Iris pigment epithelial cell (primary cell): ENCODE data around the gene CHKB.
A peak's percentile ranks its signal among the peaks of the same experiment; 100 is the strongest.
"Not testable (repeated sequence)": the region's sequence is repeated elsewhere in the genome, so short reads cannot be mapped to it uniquely, and the experiment has no call there.

ENCODE experiments used
- DNase-seq: peaks from one replicate; pipeline ENCODE4 v3.0.0-alpha.2; 2011; ENCODE audit warnings: low read depth

Gene CHKB, protein sequence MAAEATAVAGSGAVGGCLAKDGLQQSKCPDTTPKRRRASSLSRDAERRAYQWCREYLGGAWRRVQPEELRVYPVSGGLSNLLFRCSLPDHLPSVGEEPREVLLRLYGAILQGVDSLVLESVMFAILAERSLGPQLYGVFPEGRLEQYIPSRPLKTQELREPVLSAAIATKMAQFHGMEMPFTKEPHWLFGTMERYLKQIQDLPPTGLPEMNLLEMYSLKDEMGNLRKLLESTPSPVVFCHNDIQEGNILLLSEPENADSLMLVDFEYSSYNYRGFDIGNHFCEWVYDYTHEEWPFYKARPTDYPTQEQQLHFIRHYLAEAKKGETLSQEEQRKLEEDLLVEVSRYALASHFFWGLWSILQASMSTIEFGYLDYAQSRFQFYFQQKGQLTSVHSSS

DNA sequence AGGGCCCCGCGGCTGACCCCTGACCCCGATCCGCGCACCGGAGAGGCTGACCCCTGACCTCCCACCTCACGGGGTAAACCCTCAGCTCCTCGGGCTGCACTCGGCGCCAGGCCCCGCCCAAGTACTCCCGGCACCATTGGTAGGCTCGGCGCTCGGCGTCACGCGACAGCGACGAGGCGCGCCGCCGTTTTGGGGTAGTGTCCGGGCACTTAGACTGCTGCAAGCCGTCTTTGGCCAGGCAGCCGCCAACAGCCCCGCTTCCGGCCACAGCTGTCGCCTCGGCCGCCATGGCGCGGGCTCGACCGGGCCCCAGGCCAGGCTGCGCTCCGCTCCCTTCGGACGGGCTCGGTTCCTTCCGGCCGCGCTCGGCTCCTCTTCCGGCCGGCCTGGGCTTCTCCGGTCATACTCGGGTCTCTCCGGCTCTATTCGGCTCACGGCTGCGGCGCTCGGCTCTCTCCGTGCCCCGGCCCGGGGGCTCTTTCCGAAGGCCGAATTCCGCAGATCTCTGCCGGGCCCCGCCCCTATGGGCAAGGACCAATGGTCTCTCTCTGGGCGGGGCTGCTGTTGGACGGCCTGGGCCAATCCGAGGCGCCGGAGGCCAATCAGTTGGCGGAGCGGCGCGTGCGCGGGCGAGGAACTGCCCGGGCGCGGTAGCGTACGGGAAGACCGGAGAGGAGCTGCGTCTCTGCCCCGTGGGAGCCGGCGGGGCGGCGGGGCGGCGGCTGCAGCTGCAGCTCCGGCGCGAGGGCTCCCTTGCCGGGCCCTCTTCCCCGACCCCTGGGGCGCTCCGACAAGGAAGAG, at the start of gene CHKB:
Gene CHKB, minus strand, starts transcription at position 357 of the 801 bp plus-strand sequence. Its CDS starts 68 bp downstream, at position 289.
- peak; percentile 98 for DNase-seq

DNA sequence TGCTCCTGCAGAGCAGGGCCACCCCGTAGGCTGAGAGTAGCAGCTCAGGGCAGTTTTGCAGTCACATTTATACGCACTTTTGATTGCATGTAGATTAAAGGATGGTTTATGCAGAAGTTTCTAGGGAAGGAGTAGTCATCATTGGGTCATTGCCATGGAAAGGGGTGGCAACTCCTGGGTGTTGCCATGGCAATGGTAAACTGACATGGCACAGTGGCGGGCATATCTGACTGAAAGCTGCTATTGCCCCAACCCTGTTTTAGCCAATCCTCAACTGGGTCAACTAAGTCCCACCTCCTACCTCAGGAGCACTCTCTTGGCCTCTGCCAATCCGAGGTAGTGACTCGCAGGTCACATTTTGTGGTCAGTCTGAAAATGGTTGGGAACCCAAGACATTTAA, 47.7 kb upstream of the CHKB start:
- no peak for DNase-seq

DNA sequence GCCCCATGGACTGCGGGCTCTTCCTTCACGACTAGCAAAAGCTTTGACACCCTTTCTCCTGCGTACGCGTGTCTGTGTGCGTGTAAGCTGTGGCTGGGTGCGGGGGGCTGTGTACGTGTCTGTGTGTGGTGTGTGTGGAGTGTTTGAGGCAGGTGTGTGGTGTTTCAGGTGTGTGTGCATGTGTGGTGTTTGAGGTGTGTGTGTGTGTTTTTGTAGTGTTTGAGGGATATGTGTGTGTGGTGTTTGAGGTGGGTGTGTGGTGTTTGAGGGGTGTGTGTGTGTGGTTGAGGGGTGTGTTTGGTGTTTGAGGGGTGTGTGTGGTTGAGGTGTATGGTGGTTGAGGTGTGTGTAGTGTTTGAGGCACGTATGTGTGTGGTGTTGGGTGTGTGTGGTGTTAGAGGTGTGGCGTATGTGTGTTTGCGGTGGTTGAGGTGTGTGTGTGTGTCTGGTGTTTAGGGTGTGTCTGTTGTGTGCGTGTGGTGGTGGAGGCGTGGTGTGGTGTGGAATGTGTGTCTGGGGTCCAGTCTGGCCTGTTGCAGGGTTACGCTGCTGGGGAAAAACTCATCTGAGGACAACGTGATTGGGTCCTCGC, 46.0 kb upstream of the CHKB start:
- DNase-seq, result no peak

DNA sequence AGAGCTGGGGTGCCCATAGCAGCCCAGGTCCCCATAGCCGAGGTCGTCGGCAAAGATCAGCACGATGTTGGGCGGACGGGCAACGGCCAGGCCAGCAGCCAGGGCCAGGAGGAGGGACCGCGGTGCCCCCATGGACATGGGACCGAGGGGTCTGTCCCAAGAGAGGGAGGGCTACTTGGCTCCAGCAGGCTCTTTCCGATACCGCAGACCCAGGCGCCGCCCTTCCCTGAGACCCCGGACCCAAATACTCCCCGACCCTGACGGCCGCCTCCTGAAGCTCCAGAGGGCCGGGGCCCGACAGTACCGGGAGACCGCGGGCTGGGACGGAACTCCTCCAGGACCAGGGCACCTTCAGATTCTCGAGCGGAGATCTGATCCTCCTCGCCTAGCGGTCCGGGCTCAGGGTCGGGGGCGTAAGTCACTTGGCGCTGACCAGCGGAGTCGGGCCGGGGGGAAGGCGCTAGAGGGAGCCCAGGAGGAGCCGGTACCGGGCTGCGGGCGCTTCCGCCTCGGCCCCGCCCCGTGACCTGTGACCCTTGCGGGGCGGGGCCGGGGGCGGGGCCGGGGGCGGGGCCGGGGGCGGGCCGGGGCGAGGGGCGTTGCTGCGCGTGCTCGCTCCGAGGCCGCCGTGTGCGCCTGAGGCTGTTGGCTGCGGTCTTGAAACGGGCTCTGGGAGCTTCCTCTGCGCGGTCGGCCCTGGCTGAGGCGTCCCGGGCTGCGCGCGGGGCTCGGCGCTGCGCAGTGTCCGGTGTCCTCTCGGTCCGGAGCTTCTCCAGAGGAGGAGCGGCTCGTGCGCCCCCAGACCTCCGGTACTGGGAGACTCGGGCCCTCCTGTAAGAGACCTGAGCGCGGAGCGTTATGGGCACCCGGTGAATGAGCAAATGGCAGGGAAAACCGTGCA, 45.2 kb upstream of the CHKB start, which contains the start of gene ARSA:
Gene ARSA, minus strand, starts transcription at position 511 of the 901 bp plus-strand sequence. Its CDS starts 373 bp downstream, at position 138.
- peak; percentile 81 for DNase-seq

DNA sequence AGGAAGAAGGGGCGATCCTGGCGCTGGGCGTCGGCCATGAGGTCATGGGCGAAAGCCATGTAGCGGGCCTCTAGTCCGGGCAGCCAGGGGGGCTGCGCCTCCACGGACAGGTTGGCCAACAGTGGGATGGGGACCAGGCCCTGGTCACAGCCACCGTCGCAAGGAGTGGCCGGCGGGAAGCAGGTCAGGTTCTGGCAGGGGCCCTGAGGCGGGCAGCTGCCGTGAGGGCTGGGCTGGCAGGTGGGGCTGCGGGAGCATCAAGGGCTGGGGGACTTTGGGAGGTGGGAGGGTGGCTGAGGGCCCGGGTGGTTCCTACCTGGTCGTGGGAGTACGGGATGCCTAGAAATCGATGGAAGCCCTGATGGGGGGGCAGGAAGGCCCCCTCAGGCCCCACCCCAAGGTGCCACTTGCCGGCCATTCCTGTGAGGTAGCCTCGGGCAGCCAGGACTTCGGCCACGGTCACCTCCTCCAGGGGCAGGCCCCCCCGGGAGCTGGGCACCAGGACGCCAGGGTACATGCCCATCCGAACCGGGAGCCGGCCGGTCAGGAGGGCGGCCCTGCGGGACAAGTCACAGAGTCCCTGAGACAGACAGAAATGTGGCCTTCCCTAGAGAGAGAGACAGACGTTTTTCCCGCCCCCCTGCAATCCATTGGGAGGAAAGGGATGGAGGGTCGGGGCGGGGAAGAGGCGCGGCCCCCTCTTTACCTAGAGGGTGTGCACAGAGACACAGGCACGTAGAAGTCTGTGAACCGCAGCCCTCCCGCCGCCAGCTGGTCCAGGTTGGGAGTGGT, 44.4 kb upstream of the CHKB start:
- no peak for DNase-seq

DNA sequence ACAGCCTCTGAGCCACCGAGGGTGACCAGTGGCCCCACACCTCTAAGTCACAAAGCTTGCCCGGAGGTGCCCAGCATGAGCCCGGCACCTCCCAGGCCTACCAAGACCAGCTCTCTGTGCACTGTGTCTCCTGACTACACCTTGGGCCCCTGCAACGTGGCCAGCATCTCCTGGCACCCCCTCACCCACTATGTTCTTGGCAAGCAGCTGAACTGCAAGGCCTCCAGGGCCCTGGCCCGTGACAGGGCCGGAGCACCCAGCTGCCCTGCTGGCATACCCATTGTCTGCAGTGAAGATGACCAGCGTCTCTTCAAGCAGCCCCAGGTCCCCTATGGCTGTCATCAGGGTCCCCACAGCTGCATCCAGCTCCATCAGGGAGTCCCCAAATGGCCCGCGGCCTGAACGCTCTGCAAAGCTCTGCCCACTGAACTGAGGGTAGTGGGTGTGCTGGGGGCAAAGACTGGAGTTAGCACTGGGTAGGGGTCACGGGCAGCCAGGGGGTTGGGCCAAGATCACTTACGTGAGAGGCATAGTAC, 43.7 kb upstream of the CHKB start:
- DNase-seq, result no peak

DNA sequence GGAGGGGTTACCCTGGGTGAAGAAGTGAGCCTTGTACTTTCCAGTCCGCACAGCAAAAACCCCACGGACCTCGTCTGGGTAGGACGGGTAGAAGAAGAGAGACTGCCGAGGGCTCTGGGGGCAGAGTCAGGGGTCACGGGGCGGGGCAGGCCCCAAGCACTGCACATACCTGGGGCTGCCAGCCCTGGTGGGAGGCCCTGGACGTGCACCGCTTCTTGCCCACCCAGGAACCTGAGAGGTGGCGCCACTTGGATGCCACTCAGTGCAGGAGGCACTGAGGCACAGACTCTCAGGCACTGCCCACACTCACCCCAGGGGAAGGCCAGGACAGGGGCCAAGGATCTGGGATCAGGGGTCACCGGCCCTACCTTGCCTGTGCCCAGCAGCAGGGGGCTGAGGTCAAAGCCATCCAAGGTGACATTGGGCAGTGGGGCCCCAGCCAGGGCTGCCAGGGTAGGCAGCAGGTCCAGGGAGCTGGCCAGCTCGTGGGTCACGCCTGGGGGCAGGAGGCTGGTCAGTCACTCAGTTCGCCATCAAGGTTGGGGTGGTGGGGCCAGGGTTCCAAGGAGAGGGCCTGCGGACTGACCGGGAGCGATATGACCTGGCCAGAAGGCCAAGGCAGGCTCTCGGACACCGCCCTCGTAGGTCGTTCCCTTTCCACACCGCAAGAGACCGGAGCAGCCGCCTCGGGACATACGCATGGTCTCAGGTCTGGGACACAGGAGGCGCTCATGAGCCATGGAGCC, 43.1 kb upstream of the CHKB start:
- DNase-seq, result no peak

DNA sequence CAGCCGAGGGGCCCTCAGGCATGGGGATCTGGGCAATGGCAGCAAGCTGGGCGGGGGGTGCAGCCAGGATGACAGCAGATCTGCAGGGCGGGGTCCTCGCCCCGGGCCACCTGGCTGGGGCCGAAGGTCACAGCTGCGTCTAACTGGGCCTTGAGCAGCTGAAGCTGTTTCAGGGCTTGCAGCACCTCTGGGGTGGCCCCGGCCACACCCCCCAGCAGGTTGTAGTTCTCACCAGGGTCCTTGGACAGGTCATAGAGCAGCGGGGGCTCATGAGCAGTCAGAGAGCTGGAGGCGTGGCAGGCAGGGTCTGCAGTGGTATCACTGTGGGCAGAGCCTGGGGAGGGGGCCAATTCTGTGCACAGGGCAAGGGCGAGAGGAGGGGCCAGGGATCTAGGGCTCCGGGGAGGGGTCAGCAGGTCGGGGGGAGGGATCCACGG, 42.5 kb upstream of the CHKB start:
- DNase-seq, result no peak

DNA sequence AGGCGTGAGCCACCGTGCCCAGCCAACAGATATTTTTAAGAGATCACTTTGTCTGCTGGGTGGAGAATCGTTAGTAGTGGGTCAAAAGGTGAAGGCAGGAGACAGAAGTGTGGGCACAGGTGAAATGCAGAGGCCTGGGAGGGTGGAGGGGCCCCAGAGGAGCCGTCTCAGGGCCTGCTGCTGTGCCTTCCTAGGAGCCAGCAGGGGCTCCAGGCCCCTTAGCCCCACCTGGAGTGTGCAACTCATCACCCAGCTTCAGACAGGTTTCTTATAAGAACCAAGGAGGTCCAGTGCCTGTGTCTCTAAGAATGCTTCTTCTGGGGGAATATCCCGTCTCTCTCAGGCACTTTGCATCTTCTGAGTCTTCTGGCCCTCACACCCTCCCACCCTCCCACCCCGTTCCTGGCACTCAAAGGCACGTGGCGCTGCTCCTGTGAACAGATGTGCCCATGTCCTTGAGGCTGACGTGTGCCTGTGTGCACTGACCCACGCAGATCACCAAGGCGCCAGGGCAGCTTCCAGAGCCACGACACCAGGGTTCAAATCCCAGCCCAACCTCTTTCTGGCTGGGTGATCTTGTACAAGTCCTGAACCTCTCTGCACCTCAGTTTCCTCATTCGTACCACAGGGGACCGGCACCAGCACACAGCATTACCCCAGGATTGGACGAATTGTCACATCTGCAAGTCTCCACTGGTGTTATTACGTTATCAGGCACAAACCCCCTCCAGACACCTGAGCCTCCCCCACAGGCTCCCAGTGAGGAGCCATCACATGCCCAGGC, 41.9 kb upstream of the CHKB start:
- no peak for DNase-seq

DNA sequence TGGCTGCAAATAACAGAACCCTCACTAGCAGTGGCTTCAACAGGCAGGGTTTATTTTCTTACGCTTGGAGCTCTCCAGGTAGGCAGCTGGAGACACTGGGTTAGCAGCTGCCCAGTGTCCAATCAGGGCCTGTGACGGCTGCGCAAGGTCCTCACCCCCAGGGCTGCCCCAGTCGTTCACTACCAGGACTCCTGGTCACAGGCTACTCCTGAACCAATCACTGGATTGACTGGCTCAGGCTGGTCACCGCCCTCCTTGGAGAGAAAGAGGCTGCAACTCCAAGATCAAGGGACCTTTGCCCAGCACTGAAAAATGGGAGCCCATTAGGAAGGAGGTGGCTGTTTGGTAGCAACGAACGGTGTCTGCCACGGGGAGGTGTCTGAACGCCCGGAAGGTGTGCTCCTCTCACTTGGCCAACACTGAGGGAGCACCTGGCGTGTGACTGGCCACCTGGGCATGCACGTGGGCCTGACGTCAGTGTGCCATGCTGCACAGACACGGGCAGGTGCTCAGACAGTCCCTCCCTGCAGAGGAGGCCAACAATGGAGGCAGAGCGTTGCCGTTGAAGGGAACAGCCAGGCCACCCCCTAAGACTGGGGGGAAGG, 40.2 kb upstream of the CHKB start:
- no peak for DNase-seq

DNA sequence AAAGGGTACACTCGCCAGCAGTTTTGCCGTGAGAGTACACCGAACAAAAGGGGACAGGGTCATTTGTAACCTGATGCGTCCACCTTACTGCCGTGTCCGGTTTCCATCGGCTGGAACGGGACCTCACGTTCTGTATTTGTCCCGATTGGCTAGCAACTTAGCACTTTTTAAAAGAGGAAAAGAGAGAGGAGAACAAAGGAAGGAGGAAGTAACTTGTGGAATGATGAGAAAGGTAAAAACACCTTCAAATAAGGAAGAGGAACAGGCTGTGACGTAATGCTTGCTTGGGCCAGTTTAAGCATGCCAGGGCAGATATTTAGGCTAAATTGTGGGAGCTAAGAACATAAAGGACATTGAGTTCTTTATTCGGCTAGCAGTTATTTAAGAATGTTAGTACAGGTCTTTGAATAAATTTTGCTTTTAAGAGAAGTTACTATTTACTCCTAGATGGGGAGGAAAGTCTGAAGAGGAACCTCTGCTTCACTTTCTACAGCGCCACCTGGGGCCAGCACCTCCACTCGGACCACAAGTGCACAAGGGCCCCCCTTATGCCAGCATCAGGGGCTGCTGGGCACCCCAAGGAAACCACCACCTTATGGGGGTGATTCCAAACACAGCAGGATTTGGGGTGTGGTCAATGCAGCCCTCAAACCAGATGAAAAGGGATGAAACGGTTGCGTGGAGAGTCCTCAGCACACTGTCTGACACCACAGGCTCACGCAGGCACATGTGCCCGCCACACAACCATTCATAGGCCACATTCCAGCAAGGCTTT, 39.5 kb upstream of the CHKB start:
- DNase-seq, result no peak

DNA sequence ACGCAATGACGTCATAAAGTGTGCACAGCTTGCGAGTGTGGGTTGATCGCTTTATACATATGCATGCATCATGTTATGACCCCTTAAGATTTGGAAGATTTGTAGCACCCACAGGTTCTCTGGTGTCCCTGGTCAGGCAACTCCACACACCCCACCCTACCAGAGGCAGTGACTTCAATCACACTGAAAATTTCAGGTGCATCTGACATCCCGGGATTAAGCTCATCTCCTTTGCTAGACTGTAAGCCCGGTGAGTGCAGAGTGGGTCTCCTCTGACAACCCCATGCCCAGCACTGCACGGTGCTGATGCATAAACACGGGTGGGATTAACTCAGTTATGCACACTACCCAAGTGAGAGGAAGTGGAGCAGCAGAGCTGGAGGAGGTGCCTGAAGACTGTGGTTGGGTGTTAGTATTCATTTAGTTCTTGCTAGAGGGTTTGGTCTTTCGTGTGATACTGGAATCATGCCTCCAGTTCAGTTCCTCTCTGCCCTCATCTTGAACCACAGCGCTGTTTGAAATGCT, 38.8 kb upstream of the CHKB start:
- DNase-seq, result no peak

DNA sequence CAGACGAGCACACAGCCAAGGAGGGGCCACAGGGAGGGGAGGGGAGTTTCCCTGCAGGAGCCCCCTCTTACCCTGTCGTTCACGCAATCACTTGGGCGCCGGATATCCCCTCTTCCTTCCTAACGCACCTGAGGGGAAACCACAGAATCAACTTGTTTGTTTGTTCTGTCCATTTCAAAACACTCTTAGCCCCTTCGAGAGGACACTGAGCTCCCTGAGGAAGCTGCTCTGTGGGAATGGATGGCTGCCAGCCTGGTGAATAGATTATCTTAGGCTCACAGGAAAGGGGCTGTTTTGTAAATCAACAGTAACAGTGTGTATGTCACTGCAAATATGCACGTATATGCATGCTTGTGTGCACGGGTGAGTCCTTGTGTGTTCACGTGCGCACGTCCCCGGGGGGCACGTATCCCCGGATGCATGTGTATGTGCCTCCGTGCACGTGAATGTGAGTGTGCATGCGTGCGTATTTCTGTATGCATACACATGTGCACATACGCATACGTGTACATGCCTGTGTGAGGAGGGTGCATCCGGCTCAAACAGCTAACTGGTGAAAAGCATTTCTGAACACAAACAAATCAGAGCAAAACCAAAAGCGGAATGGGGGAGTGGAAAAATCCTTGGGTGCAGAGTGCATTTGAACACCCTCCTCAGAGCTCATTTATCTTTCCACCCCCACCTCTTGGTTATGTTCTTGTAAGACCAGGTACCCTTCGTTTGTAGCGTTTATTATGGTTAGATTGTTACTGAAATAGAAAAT, 38.1 kb upstream of the CHKB start:
- peak; percentile 18 for DNase-seq

DNA sequence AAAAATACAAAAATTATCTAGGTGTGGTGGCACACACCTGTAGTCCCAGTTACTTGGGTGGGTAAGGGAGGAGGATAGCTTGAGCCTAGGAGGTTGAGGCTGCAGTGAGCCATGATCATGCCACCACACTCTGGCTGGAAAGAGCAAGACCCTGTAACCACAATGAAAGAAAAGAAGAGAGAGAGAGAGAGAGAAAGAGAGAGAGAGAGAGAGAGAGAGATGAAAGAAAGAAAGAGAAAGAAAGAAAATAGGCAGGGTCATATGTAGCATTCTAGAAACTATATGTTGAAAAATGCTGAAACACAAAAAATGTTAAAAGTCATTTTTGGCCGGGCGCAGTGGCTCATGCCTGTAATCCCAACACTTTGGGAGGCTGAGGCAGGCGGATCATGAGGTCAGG, 31.6 kb upstream of the CHKB start:
- DNase-seq, result not testable (repeated sequence)

DNA sequence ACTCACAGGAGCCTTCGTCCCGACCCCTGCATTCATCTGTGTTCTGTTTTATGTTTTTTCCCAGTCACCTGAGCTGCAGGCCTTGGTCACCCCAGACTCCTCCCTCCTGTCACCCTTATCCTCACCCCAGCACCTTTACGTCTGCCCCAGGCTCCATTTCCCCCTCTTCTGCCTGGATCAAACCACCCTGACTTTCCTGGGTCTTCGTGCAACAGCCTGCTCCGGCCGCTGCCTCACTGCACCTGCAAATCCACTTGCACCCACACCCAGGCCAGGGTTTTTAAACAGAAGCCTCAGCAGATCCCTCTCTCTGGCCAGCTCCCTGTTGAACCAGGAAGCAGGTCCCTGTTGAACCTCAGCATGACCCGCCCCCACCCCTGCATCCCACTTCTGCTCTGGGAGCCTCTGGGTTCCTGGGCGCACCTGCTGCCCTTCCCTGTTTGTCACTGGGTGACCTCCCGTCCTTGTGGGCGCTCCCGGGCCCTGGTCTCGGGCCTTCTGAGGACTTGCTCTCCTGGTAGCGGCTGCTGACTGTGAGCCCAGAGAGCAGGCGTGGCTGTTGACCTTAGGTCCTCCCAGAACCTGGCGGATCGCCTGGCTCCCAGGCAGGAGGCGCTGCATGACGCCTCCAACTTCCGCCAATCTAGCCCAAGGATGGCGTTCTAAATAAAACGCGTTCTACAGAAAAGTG, 30.8 kb upstream of the CHKB start:
- no peak for DNase-seq
